IMR-90 (cell line): ENCODE data around the gene FNTB. TPM values are rescaled to one million over a fixed set of nuclear protein-coding genes. Genes with fewer than 3 reads are reported as not detected.

Experiments
- ATAC-seq: fragments of 200-7000 bp; cut with Tn5 transposase; 2 replicates; pipeline ENCODE4 v1.9.1; 2020; ENCODE audit warnings: low read depth, mild to moderate bottlenecking, moderate library complexity
- BruUV-seq: library from RNA; stranded (reverse); fragments of 400-500 nt; replicated peaks from 2 replicates; lab custom pipeline; 2021; lab: Mats Ljungman, UMichigan
- CTCF ChIA-PET: fragments of 300-600 bp; formaldehyde crosslinking; extraction: SDS; loops from one replicate; lab custom pipeline; 2021; ENCODE audit warnings: antibody characterized with exemption; lab: Yijun Ruan, JAX
- POLR2A ChIA-PET: fragments of 300-600 bp; sonication (Branson Sonifier 250); formaldehyde crosslinking; loops from one replicate; lab custom pipeline; 2022; ENCODE audit warnings: antibody characterized with exemption; ENCODE audit not compliant: unreplicated experiment; lab: Charles Lee
- DNase-seq: peaks from one replicate; pipeline ENCODE4 v3.0.0; 2013
- H2AFZ ChIP-seq: replicated peaks from 2 replicates; pipeline ENCODE3; 2013; ENCODE audit warnings: low read length, mild to moderate bottlenecking; ENCODE audit not compliant: poor library complexity
- H2AK5ac ChIP-seq: 2 replicates; pipeline ENCODE4 v1.6.1; 2013; ENCODE audit warnings: low read depth, low read length, inconsistent platforms
- H2AK9ac ChIP-seq: replicated peaks from 2 replicates; pipeline ENCODE3; 2013; ENCODE audit warnings: mild to moderate bottlenecking, low read depth, low read length, moderate library complexity; ENCODE audit not compliant: poor library complexity
- H2BK120ac ChIP-seq: 2 replicates; pipeline ENCODE4 v1.6.1; 2013; ENCODE audit warnings: low read depth, low read length, inconsistent platforms
- H2BK15ac ChIP-seq: 3 replicates; pipeline ENCODE4 v1.6.1; 2013; ENCODE audit warnings: low read depth, low read length, inconsistent platforms
- H2BK20ac ChIP-seq: 2 replicates; pipeline ENCODE4 v1.6.1; 2013; ENCODE audit warnings: low read depth, mild to moderate bottlenecking, inconsistent platforms, low read length, moderate library complexity
- H2BK5ac ChIP-seq: 2 replicates; pipeline ENCODE4 v1.6.1; 2013; ENCODE audit warnings: mild to moderate bottlenecking, low read depth, low read length, inconsistent platforms; ENCODE audit not compliant: poor library complexity, severe bottlenecking
- H3K14ac ChIP-seq: replicated peaks from 2 replicates; pipeline ENCODE4 v1.6.1; 2013; ENCODE audit warnings: low read depth, low read length, inconsistent platforms
- H3K18ac ChIP-seq: 2 replicates; pipeline ENCODE4 v1.6.1; 2013; ENCODE audit warnings: low read depth, low read length, control low read depth
- H3K23ac ChIP-seq: 2 replicates; pipeline ENCODE4 v1.6.1; 2013; ENCODE audit warnings: low read depth, low read length, inconsistent platforms
- H3K27ac ChIP-seq: 2 replicates; pipeline ENCODE4 v1.5.1; 2013; ENCODE audit warnings: mild to moderate bottlenecking, control low read depth, low read length; ENCODE audit not compliant: insufficient read depth
- H3K27me3 ChIP-seq: 2 replicates; pipeline ENCODE4 v1.6.1; 2013; ENCODE audit warnings: low read length; ENCODE audit not compliant: control insufficient read depth, insufficient read depth
- H3K36me3 ChIP-seq: 2 replicates; pipeline ENCODE4 v1.6.1; 2013; ENCODE audit warnings: low read length, mixed read lengths; ENCODE audit not compliant: control insufficient read depth, insufficient read depth
- H3K4ac ChIP-seq: 2 replicates; pipeline ENCODE4 v1.6.1; 2013; ENCODE audit warnings: low read depth, low read length, inconsistent platforms
- H3K4me1 ChIP-seq: 2 replicates; pipeline ENCODE4 v1.6.1; 2013; ENCODE audit warnings: low read length, mixed read lengths; ENCODE audit not compliant: control insufficient read depth, insufficient read depth
- H3K4me2 ChIP-seq: 2 replicates; pipeline ENCODE4 v1.6.1; 2013; ENCODE audit warnings: low read depth, mild to moderate bottlenecking, control low read depth, low read length, moderate library complexity
- H3K4me3 ChIP-seq: 2 replicates; pipeline ENCODE4 v1.5.1; 2013; ENCODE audit warnings: low read depth, mild to moderate bottlenecking, control low read depth, low read length, moderate library complexity; ENCODE audit not compliant: insufficient read depth
- H3K56ac ChIP-seq: 2 replicates; pipeline ENCODE4 v1.6.1; 2013; ENCODE audit warnings: low read length, inconsistent platforms; ENCODE audit not compliant: insufficient read depth; ENCODE audit errors: extremely low read depth
- H3K79me1 ChIP-seq, 2 experiments: 2 replicates each; pipeline ENCODE4 v1.6.1; 2013; ENCODE audit warnings: low read length in 2 of 2, inconsistent platforms in 1 of 2, low read depth in 1 of 2
- H3K9ac ChIP-seq: 2 replicates; pipeline ENCODE4 v1.6.1; 2013; ENCODE audit warnings: low read depth, low read length, control low read depth
- H3K9me1 ChIP-seq: 2 replicates; pipeline ENCODE4 v1.6.1; 2013; ENCODE audit warnings: low read length, inconsistent platforms; ENCODE audit not compliant: insufficient read depth
- H3K9me3 ChIP-seq: 2 replicates; pipeline ENCODE4 v1.6.1; 2013; ENCODE audit warnings: low read length; ENCODE audit not compliant: control insufficient read depth, insufficient read depth
- H4K20me1 ChIP-seq: 2 replicates; pipeline ENCODE4 v1.6.1; 2013; ENCODE audit warnings: low read length, inconsistent platforms; ENCODE audit not compliant: insufficient read depth
- H4K5ac ChIP-seq: 2 replicates; pipeline ENCODE4 v1.6.1; 2013; ENCODE audit warnings: mild to moderate bottlenecking, low read depth, low read length, control low read depth
- H4K8ac ChIP-seq, 2 experiments: 2 replicates each; pipeline ENCODE4 v1.6.1; 2013; ENCODE audit warnings: low read depth in 2 of 2, low read length in 2 of 2, control low read depth in 1 of 2, inconsistent platforms in 1 of 2
- H4K91ac ChIP-seq: 2 replicates; pipeline ENCODE4 v1.6.1; 2013; ENCODE audit warnings: low read depth, low read length, inconsistent platforms; ENCODE audit not compliant: insufficient read depth
- BHLHE40 ChIP-seq: fragments of 150-350 bp; IDR thresholded peaks from 2 replicates; pipeline ENCODE4 v1.6.1; 2016; ENCODE audit warnings: mild to moderate bottlenecking, low read depth, low read length
- CHD1 ChIP-seq: IDR thresholded peaks from 2 replicates; pipeline ENCODE4 v1.6.1; 2012; ENCODE audit warnings: low read depth, low read length, improper control_type of control experiment
- MAZ ChIP-seq: IDR thresholded peaks from 2 replicates; pipeline ENCODE4 v1.6.1; 2012; ENCODE audit warnings: low read depth, mild to moderate bottlenecking, low read length, improper control_type of control experiment, moderate library complexity, borderline replicate concordance
- MXI1 ChIP-seq: IDR thresholded peaks from 2 replicates; pipeline ENCODE4 v1.6.1; 2012; ENCODE audit warnings: low read depth, mild to moderate bottlenecking, low read length, moderate library complexity, borderline replicate concordance
- NFE2L2 ChIP-seq: fragments of 150-350 bp; IDR thresholded peaks from 2 replicates; pipeline ENCODE4 v1.6.1; 2016; ENCODE audit warnings: low read depth, mild to moderate bottlenecking, low read length
- POLR2A ChIP-seq: IDR thresholded peaks from 2 replicates; pipeline ENCODE4 v1.6.1; 2012; ENCODE audit warnings: mild to moderate bottlenecking, low read depth, low read length
- RCOR1 ChIP-seq: IDR thresholded peaks from 2 replicates; pipeline ENCODE4 v1.6.1; 2012; ENCODE audit warnings: mild to moderate bottlenecking, low read length, improper control_type of control experiment; ENCODE audit not compliant: insufficient replicate concordance
- RFX5 ChIP-seq: IDR thresholded peaks from 2 replicates; pipeline ENCODE4 v1.8.0; 2012; ENCODE audit warnings: low read depth, mild to moderate bottlenecking, low read length, moderate library complexity
- WGBS, 2 experiments: methylation state at CpG; one replicate each; pipeline versions ENCODE4 v1.1.5 to v1.1.7; 2013; ENCODE audit warnings: missing lambda C conversion rate in 2 of 2; ENCODE audit not compliant: insufficient read length in 1 of 2; ENCODE audit errors: extremely low coverage in 2 of 2; 5-methylcytosine and 5-hydroxymethylcytosine counted together
- dilution Hi-C: fragments of 300-500 bp; cut with HindIII; formaldehyde crosslinking; loops from one replicate; pipeline ENCODE4 v1.14.3; 2018; ENCODE audit warnings: low sequenced_read_pairs; ENCODE audit not compliant: unreplicated experiment
- in situ Hi-C: fragments of 300-500 bp; cut with MboI; formaldehyde crosslinking; loops from 3 replicates; pipeline ENCODE4 v1.14.3; 2019; ENCODE audit warnings: low sequenced_read_pairs, inconsistent platforms, mixed read lengths
- intact Hi-C: fragments of 100-400 bp; cut with micrococcal nuclease; formaldehyde crosslinking; loops from 2 replicates; pipeline ENCODE4 v1.10.0; 2022
- polyA plus RNA-seq, 3 experiments: library from polyadenylated mRNA; depleted of rRNA; stranded (reverse); fragments of >200 nt; gene quantifications; 2 replicates each; pipeline ENCODE4 v1.2.3, GENCODE V29; 2012; ENCODE audit warnings: low replicate concordance in 1 of 3
- total RNA-seq: library from RNA; depleted of rRNA; stranded (reverse); fragments of >200 nt; gene quantifications from 2 replicates; pipeline ENCODE4 v1.2.3, GENCODE V29; 2012
- TF ChIP-seq, protein P1 (sequence below): fragments of 150-350 bp; IDR thresholded peaks from 2 replicates; pipeline ENCODE4 v1.6.1; 2016; ENCODE audit warnings: low read depth, mild to moderate bottlenecking, low read length, moderate library complexity, borderline replicate concordance

FNTB gene
- total and polyA plus RNA-seq, 2 of the 4 experiments (the other 2 are of a cell fraction): 9.9 to 18.5 TPM

DNA sequence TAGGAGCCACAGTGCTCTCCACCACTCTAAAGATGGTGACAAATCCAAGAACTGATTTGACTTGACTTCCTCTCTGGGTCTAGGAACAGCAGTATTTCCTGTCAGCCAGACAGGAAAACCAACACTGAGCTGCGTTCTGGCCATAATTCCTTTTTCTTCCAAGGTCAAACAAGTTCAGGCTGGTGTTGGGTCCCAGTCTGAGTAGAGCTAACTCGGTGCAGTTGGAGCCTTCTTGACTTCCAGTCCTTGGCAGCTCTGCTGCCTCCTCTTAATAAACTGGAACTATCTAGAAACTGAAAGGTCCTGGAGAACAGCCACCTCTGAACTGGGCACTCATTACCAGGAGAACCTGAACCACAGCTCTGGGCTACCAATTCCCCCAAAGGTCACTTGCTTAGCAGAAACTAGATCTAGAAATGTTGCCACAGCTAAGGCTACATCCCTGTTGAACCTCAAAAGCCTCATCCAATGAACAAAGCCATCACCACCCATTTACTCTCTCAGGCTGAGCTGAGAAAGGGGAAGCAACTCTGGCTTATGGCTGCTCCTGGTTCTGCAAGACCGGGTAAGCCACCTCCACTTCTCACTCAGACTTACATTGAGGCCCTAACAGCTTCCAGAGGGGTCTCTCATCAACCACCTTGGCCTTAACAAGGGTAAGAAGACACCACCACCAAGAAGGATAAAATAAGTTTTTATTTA, 87.9 kb downstream of the FNTB start (continued):
- no peak for TF ChIP-seq NFE2L2

DNA sequence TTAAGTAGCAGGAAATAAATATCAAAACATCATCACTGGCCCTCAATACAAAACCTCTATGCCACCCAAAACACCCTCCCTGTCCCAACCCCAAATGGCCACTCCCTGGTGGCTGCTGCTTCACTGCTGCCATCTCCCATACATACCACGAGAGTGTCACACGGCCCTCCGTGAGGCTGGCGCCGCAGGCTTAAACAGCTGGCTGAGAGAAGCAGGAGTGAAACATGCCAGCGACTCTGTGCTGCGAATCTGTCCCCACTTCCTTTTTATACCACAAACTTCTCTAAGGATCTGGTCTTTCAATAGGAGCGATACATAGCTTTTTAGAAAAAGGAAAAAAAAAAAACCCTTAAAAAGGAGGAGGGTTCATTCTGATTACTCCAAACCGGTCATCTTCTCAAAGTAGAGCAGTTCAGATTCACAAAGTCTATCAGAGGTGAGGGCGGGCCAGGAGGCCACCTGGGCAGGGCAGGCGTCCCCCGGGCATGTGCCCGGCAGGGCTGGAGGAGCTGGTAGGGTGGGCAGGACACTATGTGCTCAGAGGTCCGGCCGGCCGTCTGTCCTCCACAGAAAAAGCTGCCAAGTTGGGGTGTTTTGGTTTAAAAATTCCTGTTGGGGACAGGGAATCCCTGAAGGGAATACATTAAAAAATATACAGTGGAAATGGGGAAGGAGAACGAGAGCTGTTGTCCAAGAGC, 89.1 kb downstream of the FNTB start:
- Histone ChIP-seq H3K14ac (no peak overlapping the region), H2BK20ac (no peak overlapping the region), H4K20me1 (peaks cover 12% of the 10 kb centered on the region; the same call in 1 of the 2 replicates), H3K79me1 (peaks cover 4 to 62% of the 10 kb centered on the region in 2 experiments), H2BK15ac (no peak overlapping the region), H2AK5ac (no peak overlapping the region), H3K4me1 (no peaks in the 10 kb centered on the region), H3K9me1 (peaks cover 14% of the 10 kb centered on the region), H3K4me3 (no peak overlapping the region), H4K5ac (no peak overlapping the region), H2BK120ac (no peak overlapping the region), H3K18ac (no peak overlapping the region), H3K9me3 (no peaks in the 10 kb centered on the region), H3K9ac (no peak overlapping the region), H3K4ac (no peak overlapping the region), H2BK5ac (no peak overlapping the region), H2AK9ac (no peak overlapping the region), H3K27me3 (no peaks in the 10 kb centered on the region), H2AFZ (no peak overlapping the region), H4K8ac (no peak overlapping the region), H3K36me3 (peaks cover 45% of the 10 kb centered on the region), H3K4me2 (no peak overlapping the region), H3K56ac (no peak overlapping the region), H4K91ac (no peak overlapping the region), H3K27ac (no peak overlapping the region), H3K23ac (no peak overlapping the region)
- 100% methylated on average over 1 to 2 of the region's 17 CpGs for WGBS, 2 experiments
- TF ChIP-seq MAZ (no peak), MXI1 (no peak), BHLHE40 (no peak), POLR2A (no peak), CHD1 (no peak), RFX5 (no peak), RCOR1 (no peak)
- TF ChIP-seq, protein P1, sequence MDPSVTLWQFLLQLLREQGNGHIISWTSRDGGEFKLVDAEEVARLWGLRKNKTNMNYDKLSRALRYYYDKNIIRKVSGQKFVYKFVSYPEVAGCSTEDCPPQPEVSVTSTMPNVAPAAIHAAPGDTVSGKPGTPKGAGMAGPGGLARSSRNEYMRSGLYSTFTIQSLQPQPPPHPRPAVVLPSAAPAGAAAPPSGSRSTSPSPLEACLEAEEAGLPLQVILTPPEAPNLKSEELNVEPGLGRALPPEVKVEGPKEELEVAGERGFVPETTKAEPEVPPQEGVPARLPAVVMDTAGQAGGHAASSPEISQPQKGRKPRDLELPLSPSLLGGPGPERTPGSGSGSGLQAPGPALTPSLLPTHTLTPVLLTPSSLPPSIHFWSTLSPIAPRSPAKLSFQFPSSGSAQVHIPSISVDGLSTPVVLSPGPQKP: no peak
- TSS peak; percentile 47 for BruUV-seq
- DNase-seq: no peak
- ChIA-PET CTCF (no interaction called here), POLR2A (interaction anchor here (0.6 kb wide), 1 partner anchor 283 kb away, joined by 3 read pairs; no protein-coding TSS in a partner anchor)
- ATAC-seq: no peak
- in situ Hi-C loops (no loop called here), intact Hi-C loops (no loop called here), dilution Hi-C loops (no loop called here)
